Choroid plexus epithelial cell (primary cell): Measurements from ENCODE around the gene RAPGEF5.

Experiments used
- DNase-seq: peaks from one replicate; pipeline ENCODE4 v3.0.0-alpha.2; 2010; ENCODE audit warnings: low read depth
- H3K4me3 ChIP-seq: 2 replicates; pipeline ENCODE4 v1.5.1; 2011; ENCODE audit warnings: low read depth, mild to moderate bottlenecking, control low read depth, low read length, moderate library complexity
- TF ChIP-seq, protein P1 (sequence below): conservative IDR thresholded peaks from 2 replicates; pipeline ENCODE4 v1.5.1; 2011; ENCODE audit warnings: low read depth, mild to moderate bottlenecking, control low read depth, inconsistent platforms, low read length, moderate library complexity

The RAPGEF5 gene

DNA sequence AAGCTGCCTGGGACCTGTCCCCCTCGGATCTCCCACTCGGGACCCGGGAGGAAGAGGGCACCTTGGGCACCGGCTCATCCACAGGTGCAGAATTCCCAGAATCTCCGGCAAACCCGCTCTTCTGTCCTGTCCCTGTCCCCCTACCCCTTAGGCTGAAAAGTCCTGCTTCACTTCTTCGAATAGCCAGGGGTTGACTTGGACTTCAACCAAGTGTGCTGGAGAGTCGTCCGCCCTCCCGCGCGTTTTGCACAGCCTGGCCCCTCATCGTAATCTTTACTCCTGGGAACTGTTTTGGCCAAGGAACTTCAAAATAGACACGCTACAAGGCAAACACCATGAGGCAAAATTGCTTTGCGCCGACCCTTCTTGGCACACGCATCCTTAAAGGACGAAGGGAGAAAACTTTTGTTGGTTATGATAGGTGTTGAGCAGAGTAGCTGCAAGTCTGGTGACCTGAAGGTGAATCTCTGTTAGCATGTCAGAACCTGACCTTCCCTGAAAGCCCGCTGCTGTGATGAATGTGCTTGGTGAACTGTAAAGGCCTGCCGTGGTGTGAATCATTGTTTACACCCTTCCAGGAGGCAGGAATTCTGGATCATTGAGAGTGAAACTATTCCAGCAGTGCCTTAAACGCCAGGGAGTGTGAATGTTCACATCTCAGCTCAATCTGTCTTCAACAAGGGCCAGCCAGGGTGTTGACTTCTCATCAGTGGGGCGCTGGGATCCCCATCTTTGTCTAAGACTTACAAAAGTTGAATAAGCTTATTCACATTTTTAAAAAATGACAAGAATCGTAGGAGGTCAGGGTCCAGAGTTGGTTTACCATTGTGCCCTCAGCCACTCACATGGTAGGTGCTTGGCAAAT lies 589 bp upstream of the RAPGEF5 start:
- TF ChIP-seq, protein P1, sequence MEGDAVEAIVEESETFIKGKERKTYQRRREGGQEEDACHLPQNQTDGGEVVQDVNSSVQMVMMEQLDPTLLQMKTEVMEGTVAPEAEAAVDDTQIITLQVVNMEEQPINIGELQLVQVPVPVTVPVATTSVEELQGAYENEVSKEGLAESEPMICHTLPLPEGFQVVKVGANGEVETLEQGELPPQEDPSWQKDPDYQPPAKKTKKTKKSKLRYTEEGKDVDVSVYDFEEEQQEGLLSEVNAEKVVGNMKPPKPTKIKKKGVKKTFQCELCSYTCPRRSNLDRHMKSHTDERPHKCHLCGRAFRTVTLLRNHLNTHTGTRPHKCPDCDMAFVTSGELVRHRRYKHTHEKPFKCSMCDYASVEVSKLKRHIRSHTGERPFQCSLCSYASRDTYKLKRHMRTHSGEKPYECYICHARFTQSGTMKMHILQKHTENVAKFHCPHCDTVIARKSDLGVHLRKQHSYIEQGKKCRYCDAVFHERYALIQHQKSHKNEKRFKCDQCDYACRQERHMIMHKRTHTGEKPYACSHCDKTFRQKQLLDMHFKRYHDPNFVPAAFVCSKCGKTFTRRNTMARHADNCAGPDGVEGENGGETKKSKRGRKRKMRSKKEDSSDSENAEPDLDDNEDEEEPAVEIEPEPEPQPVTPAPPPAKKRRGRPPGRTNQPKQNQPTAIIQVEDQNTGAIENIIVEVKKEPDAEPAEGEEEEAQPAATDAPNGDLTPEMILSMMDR = no peak
- H3K4me3 ChIP-seq = no peak overlapping the region
- no peak for DNase-seq

DNA sequence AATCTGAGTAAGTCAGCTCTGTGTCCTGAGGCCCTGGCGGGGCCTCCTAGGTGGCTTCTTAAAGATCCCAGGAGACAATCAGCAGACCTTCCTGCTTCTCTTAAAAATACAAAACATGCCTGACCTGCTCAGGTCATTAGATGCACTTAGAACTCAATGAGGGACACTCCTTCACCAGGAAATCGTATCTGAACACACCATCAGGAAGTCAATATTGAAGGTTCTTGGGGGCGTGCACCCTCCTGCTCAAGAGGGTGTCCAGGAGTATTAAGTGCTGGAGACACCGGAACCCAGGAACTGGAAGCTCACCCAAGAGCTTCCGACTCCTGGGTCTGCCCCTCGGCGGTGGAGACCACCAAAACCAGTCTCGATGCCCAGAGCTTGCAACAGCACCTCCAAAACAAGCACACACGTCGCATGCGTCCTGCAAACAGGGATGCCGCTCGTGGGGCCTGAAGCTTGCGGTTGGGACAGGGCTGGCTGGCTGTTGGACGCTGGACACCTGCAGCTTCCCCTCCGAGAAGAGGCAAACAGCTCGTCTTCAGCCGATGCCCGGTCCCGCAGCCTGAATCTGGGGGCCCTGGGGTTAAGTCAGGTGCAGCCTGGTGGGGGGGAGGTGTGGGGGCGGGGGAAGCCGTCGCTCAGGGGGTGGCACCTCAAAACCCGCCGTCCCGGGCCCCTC lies 803 bp downstream of the RAPGEF5 start:
- DNase-seq = no peak
- no peak overlapping the region for H3K4me3 ChIP-seq
- TF ChIP-seq, protein P1 = no peak

DNA sequence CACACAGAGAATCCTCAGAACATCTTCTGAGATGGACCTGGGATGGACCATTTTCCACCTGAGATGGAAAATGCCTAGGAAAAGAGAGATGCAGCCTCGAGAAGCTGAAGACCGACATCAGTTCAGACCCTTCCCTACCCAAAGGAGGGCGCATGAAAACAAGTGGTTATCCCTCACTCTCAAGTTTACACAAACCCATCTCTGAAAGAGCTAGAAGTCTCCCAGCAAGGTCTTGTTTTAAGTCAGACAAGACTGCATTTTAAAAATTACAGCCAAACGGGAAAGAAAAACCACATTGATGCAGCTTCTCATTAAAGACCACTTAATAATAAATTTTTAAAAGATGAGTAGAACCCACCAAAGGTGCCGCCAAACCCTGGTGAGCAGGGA lies 1.3 kb downstream of the RAPGEF5 start:
- TF ChIP-seq, protein P1 = no peak
- no peak overlapping the region for H3K4me3 ChIP-seq
- no peak for DNase-seq

DNA sequence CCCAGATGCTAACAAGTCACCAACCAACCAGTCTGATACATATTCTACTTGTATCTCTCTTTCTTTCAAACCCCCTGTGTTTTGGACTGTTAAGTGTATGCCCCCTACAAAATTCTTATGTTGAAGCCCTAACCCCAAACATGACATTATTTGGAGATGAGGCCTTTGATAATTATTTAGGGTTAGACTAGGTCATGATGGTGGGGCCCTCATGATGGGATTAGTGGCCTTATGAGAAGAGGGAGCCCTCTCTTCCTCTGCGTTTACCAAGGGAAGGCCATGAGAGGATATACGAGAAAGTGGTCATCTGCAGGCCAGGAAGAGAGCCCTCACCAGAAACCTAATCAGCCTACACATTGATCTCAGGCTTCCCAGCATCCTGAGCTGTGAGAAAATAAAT lies 2.5 kb downstream of the RAPGEF5 start:
- TF ChIP-seq, protein P1 = no peak
- DNase-seq = no peak

DNA sequence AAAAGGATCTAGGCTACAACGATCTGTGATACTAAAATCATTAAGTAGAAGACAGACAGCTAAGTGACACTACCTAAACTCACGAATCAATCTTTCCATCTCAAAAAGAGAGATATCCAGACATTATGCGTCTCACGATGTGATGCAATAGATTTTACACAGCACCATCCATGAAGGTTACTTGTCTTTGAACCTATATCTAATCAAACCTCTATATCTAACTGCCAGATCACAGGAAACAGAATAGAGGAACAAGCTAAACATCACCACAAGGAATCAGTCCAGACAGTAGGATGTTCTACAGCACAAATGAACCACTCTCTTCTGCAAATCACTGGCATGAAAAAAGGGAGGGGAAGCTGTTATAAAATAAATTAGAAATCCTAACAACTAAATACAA lies 4.1 kb downstream of the RAPGEF5 start:
- H3K4me3 ChIP-seq = no peak overlapping the region
- TF ChIP-seq, protein P1 = no peak
- DNase-seq = no peak

More for the DNA sequence above, 2.5 kb downstream of the RAPGEF5 start:
- H3K4me3 ChIP-seq = no peak overlapping the region

DNA sequence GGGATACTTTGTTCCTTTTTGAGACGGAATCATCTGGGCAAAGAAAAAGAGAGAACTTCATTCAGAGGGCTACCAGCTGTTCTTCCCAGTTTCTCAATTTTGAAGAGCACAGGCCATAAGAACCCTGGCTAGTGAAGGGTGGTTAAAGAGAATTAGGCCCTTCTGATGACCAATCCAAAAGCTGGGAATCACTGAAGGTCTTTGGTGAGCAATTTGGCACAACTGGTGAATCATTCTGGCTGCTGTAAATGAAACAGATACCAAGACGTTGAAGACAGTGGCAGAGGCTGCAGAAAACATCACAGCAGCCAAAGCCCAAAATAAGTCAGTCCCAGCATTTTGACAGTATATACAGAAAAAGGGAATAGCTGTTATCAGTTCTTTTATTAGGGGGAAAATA lies 5.1 kb downstream of the RAPGEF5 start:
- TF ChIP-seq, protein P1 = no peak
- H3K4me3 ChIP-seq = no peak overlapping the region
- DNase-seq = no peak
